Activated CD8-positive, alpha-beta T cell treated with anti-CD3 and anti-CD28 coated beads, Interleukin-2, amount 10 ng/mL, durations not matched to agents 7 days and 5 days (primary cell): ENCODE measurements around the gene TEX11. TPM values are rescaled to one million over a fixed set of nuclear protein-coding genes. Genes with fewer than 3 reads are reported as not detected.
"Not testable (repeated sequence)": the region's sequence is repeated elsewhere in the genome, so short reads cannot be mapped to it uniquely, and the experiment has no call there.

Source experiments
- ATAC-seq: fragments of 150-1000 bp; cut with Tn5 transposase; one replicate; pipeline ENCODE4 v1.10.0; 2021; ENCODE audit warnings: moderate library complexity
- CTCF ChIA-PET: fragments of 350-600 bp; sonication (Branson Sonifier 250); formaldehyde crosslinking; loops from one replicate; lab custom pipeline; 2021; ENCODE audit warnings: antibody characterized with exemption; lab: Charles Lee
- POLR2A ChIA-PET: fragments of 350-600 bp; sonication (Branson Sonifier 250); formaldehyde crosslinking; loops from one replicate; lab custom pipeline; 2021; ENCODE audit warnings: antibody characterized with exemption; lab: Charles Lee
- DNase-seq: peaks from one replicate; pipeline ENCODE4 v3.0.0-alpha.2; 2020
- H3K27ac Mint-ChIP-seq: one replicate; pipeline ENCODE4 v1.8.0; 2021; ENCODE audit warnings: mild to moderate bottlenecking, mixed read lengths
- H3K27me3 Mint-ChIP-seq: one replicate; pipeline ENCODE4 v1.8.0; 2021; ENCODE audit warnings: low read depth, mixed read lengths
- H3K36me3 Mint-ChIP-seq: one replicate; pipeline ENCODE4 v1.8.0; 2021; ENCODE audit warnings: low read depth, mixed read lengths
- H3K4me1 Mint-ChIP-seq: one replicate; pipeline ENCODE4 v1.8.0; 2021; ENCODE audit warnings: low read depth, mixed read lengths
- H3K4me3 Mint-ChIP-seq: one replicate; pipeline ENCODE4 v1.8.0; 2021; ENCODE audit warnings: mild to moderate bottlenecking, mixed read lengths
- H3K9me3 Mint-ChIP-seq: one replicate; pipeline ENCODE4 v1.8.0; 2022; ENCODE audit warnings: mixed read lengths; ENCODE audit not compliant: insufficient read depth
- total RNA-seq, 2 experiments: library from RNA; stranded (reverse); gene quantifications; one replicate each; pipeline ENCODE4 v1.2.3, GENCODE V29; 2021

The TEX11 gene
- total RNA-seq, 2 experiments from 2014 or later: not detected

- DNase-seq (no peak), ATAC-seq (no peak)
- Mint-ChIP-seq H3K9me3 (no peaks in the 10 kb centered on the region), H3K27ac (no peak overlapping the region), H3K4me1 (peaks cover 8% of the 10 kb centered on the region), H3K36me3 (no peaks in the 10 kb centered on the region), H3K27me3 (peaks cover 6% of the 10 kb centered on the region), H3K4me3 (no peak overlapping the region)
- CTCF ChIA-PET: interaction anchor here (1.7 kb wide), 1 partner anchor 9 kb away, joined by 7 read pairs; no protein-coding TSS in a partner anchor
- POLR2A ChIA-PET: no interaction called here
These were observed 252.2 kb downstream of the TEX11 start for GRCh38 chrX:70656304-70656703.

GRCh38 chrX:70647910-70648309 is 260.6 kb downstream of the TEX11 start:
- POLR2A ChIA-PET, H3K36me3 Mint-ChIP-seq, H3K27me3 Mint-ChIP-seq, DNase-seq, ATAC-seq, CTCF ChIA-PET, H3K4me3 Mint-ChIP-seq, H3K4me1 Mint-ChIP-seq, H3K27ac Mint-ChIP-seq, H3K9me3 Mint-ChIP-seq: not testable (repeated sequence)

GRCh38 chrX:70636218-70636617 is 272.3 kb downstream of the TEX11 start:
- Mint-ChIP-seq H3K36me3 (no peaks in the 10 kb centered on the region), H3K4me3 (no peak overlapping the region), H3K4me1 (no peaks in the 10 kb centered on the region), H3K27ac (no peak overlapping the region), H3K9me3 (no peaks in the 10 kb centered on the region), H3K27me3 (no peaks in the 10 kb centered on the region)
- ChIA-PET POLR2A (no interaction called here), CTCF (no interaction called here)
- DNase-seq: no peak
- ATAC-seq: no peak

DNA sequence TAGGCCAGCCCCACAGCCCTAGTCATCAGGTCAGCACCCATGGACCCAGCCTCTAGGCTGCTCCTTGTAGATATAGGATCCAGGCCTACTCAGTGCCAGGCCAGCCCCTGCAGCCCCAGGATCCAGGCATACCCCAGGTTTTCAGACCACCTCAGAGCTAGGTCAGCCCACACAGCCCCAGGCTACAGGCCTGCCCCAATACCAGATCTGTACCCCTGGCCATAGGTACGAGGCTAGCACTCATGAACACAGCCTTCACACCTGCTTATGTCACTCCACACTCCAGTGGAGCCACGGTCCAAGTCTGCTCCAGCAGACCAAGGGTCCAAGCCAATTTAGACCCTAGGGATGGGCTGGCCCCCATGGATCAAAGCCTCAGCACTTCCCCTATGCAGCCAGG is 272.8 kb downstream of the TEX11 start:
- Mint-ChIP-seq H3K27me3 (no peaks in the 10 kb centered on the region), H3K4me1 (no peaks in the 10 kb centered on the region), H3K9me3 (no peaks in the 10 kb centered on the region), H3K27ac (no peak overlapping the region), H3K36me3 (no peaks in the 10 kb centered on the region), H3K4me3 (no peak overlapping the region)
- DNase-seq: no peak
- ChIA-PET CTCF (no interaction called here), POLR2A (no interaction called here)
- ATAC-seq: no peak

- no peak for ATAC-seq
- ChIA-PET POLR2A (no interaction called here), CTCF (no interaction called here)
- H3K4me1 Mint-ChIP-seq: no peaks in the 10 kb centered on the region
- no peaks in the 10 kb centered on the region for H3K9me3 Mint-ChIP-seq
- no peak overlapping the region for H3K27ac Mint-ChIP-seq
- H3K4me3 Mint-ChIP-seq: no peak overlapping the region
- no peaks in the 10 kb centered on the region for H3K36me3 Mint-ChIP-seq
- DNase-seq: no peak
- no peaks in the 10 kb centered on the region for H3K27me3 Mint-ChIP-seq
These were observed 273.3 kb downstream of the TEX11 start for GRCh38 chrX:70635227-70635626.

DNA sequence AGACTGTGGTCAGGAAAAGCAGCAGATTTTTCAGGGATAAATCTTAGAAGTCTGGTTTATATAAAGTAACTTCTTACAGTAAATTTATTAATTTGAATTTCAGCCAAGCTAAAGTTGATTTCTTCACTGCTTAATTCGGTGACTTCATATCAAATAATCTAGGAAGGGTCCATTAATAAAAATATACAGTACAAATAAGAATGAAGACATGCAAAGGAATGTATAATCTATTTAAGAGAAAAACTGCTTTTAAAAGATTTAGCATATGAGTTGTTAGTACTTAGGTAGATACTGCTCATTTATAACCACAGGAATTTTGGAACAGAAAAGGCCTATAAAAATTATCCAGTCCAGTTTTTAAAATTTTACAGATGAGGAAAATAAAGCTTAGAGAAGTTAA is 286.8 kb downstream of the TEX11 start:
- Mint-ChIP-seq H3K9me3 (no peaks in the 10 kb centered on the region), H3K27ac (no peak overlapping the region), H3K4me1 (no peaks in the 10 kb centered on the region), H3K36me3 (no peaks in the 10 kb centered on the region), H3K4me3 (no peak overlapping the region), H3K27me3 (no peaks in the 10 kb centered on the region)
- POLR2A ChIA-PET: no interaction called here
- CTCF ChIA-PET: no interaction called here
- DNase-seq: no peak
- no peak for ATAC-seq

GRCh38 chrX:70618467-70618866 is 290.0 kb downstream of the TEX11 start:
- Mint-ChIP-seq H3K36me3 (no peaks in the 10 kb centered on the region), H3K27me3 (peaks cover 7% of the 10 kb centered on the region), H3K9me3 (no peaks in the 10 kb centered on the region), H3K4me3 (no peak overlapping the region), H3K27ac (no peak overlapping the region), H3K4me1 (no peaks in the 10 kb centered on the region)
- ChIA-PET CTCF (no interaction called here), POLR2A (no interaction called here)
- DNase-seq (no peak), ATAC-seq (no peak)

DNA sequence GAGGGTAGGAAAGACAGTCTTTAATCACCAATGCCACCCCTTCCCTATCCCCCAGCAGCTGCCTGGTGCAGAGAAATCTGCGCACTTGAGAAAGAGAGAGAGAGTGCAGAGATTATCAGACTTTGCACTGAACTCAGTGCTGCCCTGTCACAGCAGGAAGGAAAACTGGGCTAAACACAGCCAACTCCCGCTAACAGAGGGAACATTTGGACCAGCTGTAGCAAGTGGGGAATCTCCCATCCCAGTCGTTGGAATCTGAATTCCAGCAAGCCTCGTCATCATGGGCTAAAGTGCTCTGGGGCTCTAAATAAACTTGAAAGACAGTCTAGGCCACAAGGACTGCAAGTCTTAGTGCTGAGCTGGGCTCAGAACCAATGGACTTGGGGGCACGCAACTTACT is 295.2 kb downstream of the TEX11 start:
- ChIA-PET POLR2A (no interaction called here), CTCF (no interaction called here)
- ATAC-seq (no peak), DNase-seq (no peak)
- Mint-ChIP-seq H3K27me3 (peaks cover 9% of the 10 kb centered on the region), H3K4me1 (no peaks in the 10 kb centered on the region), H3K36me3 (no peaks in the 10 kb centered on the region), H3K27ac (no peak overlapping the region), H3K9me3 (no peaks in the 10 kb centered on the region), H3K4me3 (no peak overlapping the region)

GRCh38 chrX:70605352-70605751 is 303.2 kb downstream of the TEX11 start:
- no peak overlapping the region for H3K27ac Mint-ChIP-seq
- ATAC-seq (no peak), DNase-seq (no peak)
- CTCF ChIA-PET: no interaction called here
- no peaks in the 10 kb centered on the region for H3K4me1 Mint-ChIP-seq
- POLR2A ChIA-PET: no interaction called here
- peaks cover 7% of the 10 kb centered on the region for H3K27me3 Mint-ChIP-seq
- H3K4me3 Mint-ChIP-seq: no peak overlapping the region
- no peaks in the 10 kb centered on the region for H3K9me3 Mint-ChIP-seq
- H3K36me3 Mint-ChIP-seq: no peaks in the 10 kb centered on the region

DNA sequence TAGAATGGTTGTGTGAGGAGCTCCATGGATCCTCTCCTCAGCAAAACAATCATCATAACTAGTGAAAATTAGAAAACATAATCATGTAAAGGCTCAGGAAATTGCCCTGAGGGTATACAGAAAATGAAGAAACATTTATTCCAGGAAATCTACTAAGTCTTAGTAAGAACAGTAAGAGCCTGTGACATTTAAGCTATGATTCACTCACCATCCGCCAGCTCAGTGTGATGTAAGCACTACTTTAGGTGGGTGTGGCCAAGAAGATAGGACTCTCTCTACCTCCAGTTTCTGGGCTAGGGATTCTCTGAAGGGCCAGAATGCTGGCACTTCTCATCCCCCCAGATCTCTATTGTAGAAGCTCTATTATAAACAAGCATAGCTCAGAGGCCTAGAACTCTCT is 316.4 kb downstream of the TEX11 start:
- no peak for ATAC-seq

DNA sequence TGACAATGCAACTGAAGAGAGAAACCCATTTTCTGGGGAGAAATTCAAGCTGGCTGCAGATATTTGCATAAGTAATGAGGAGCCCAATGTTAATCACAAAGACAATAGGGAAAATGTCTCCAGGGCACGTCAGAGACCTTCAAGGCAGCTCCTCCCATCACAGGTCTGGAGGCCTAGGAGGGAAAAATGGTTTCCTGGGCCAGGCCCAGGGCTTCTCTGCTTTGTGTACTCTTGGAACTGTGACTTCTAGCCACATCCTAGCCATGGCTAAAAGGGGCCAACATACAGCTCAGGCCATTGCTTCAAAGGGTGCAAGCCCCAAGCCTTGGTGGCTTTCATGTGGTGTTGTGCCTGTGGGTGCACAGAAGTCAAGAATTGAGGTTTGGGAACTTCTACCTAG is 321.4 kb downstream of the TEX11 start:
- H3K9me3 Mint-ChIP-seq, H3K4me3 Mint-ChIP-seq, DNase-seq, CTCF ChIA-PET, H3K27me3 Mint-ChIP-seq, POLR2A ChIA-PET, H3K36me3 Mint-ChIP-seq, H3K27ac Mint-ChIP-seq, ATAC-seq, H3K4me1 Mint-ChIP-seq: not testable (repeated sequence)

More for the DNA sequence above, 316.4 kb downstream of the TEX11 start:
- Mint-ChIP-seq H3K36me3 (peaks cover 9% of the 10 kb centered on the region), H3K9me3 (peaks cover 14% of the 10 kb centered on the region), H3K27ac (peak overlapping the region; percentile 47), H3K27me3 (no peaks in the 10 kb centered on the region), H3K4me1 (peaks cover 10% of the 10 kb centered on the region), H3K4me3 (no peak overlapping the region)
- peak; percentile 40 for DNase-seq
- ChIA-PET POLR2A (no interaction called here), CTCF (interaction anchor here (0.6 to 0.9 kb wide), 3 partner anchors 73 to 184 kb away, joined by 3 to 8 read pairs (median 4); no protein-coding TSS in a partner anchor)

GRCh38 chrX:70577442-70577841 is 331.1 kb downstream of the TEX11 start:
- H3K9me3 Mint-ChIP-seq: peaks cover 13% of the 10 kb centered on the region
- peaks cover 10% of the 10 kb centered on the region for H3K27me3 Mint-ChIP-seq
- H3K4me1 Mint-ChIP-seq: no peaks in the 10 kb centered on the region
- H3K27ac Mint-ChIP-seq: no peak overlapping the region
- DNase-seq (no peak), ATAC-seq (no peak)
- ChIA-PET CTCF (no interaction called here), POLR2A (no interaction called here)
- no peak overlapping the region for H3K4me3 Mint-ChIP-seq
- no peaks in the 10 kb centered on the region for H3K36me3 Mint-ChIP-seq

- POLR2A ChIA-PET, H3K4me1 Mint-ChIP-seq, H3K27me3 Mint-ChIP-seq, DNase-seq, H3K36me3 Mint-ChIP-seq, H3K27ac Mint-ChIP-seq, H3K4me3 Mint-ChIP-seq, H3K9me3 Mint-ChIP-seq, CTCF ChIA-PET, ATAC-seq: not testable (repeated sequence)
These were observed 338.5 kb downstream of the TEX11 start for GRCh38 chrX:70569922-70570576.
